SU-DHL-6 (cell line): Measurements from ENCODE around the gene PPP1R27.

ENCODE experiments used
- CTCF ChIP-seq: fragments of 200-600 bp; sonication (generic); IDR thresholded peaks from one replicate; pipeline ENCODE4 v1.5.1; 2017; ENCODE audit warnings: antibody characterized with exemption, mild to moderate bottlenecking, low read length, moderate library complexity; ENCODE audit not compliant: insufficient read depth, poor library complexity, severe bottlenecking
- EZH2phosphoT487 ChIP-seq: fragments of 200-600 bp; sonication (generic), shearing (Covaris generic); conservative IDR thresholded peaks from 2 replicates; pipeline ENCODE4 v1.6.1; 2018; ENCODE audit warnings: mild to moderate bottlenecking, antibody characterized with exemption, low read length, moderate library complexity, mixed read lengths

GRCh38 chr17:81811705-81812570, 22.9 kb downstream of the PPP1R27 start:
- no peak for TF ChIP-seq CTCF
- no peak for TF ChIP-seq EZH2phosphoT487
